IPS-18c (cell line): Measurements from ENCODE around the gene SPA17.

Source experiments
- H3K4me3 ChIP-seq: 2 replicates; pipeline ENCODE4 v1.7.0; 2013; ENCODE audit warnings: low read depth, mild to moderate bottlenecking, low read length, moderate library complexity; ENCODE audit not compliant: insufficient read depth
- H3K9me3 ChIP-seq: one replicate; pipeline ENCODE4 v1.6.1; 2013; ENCODE audit warnings: mild to moderate bottlenecking, low read length, moderate library complexity; ENCODE audit not compliant: control insufficient read depth, insufficient read depth

Gene SPA17

GRCh38 chr11:124656774-124657630 is 16.7 kb upstream of the SPA17 start:
- H3K4me3 ChIP-seq: no peak overlapping the region
- no peaks in the 10 kb centered on the region for H3K9me3 ChIP-seq

GRCh38 chr11:124657904-124658303 is 15.8 kb upstream of the SPA17 start:
- no peaks in the 10 kb centered on the region for H3K9me3 ChIP-seq
- H3K4me3 ChIP-seq: no peak overlapping the region

- Histone ChIP-seq H3K9me3 (no peaks in the 10 kb centered on the region), H3K4me3 (no peak overlapping the region)
Observed at GRCh38 chr11:124658501-124658900, 15.2 kb upstream of the SPA17 start.

- no peaks in the 10 kb centered on the region for H3K9me3 ChIP-seq
Observed at GRCh38 chr11:124658986-124659385, 14.7 kb upstream of the SPA17 start.

GRCh38 chr11:124661553-124661952 is 12.2 kb upstream of the SPA17 start:
- no peak overlapping the region for H3K4me3 ChIP-seq
- H3K9me3 ChIP-seq: no peaks in the 10 kb centered on the region

More at GRCh38 chr11:124658986-124659385, 14.7 kb upstream of the SPA17 start:
- no peak overlapping the region for H3K4me3 ChIP-seq

GRCh38 chr11:124662106-124662505 is 11.6 kb upstream of the SPA17 start:
- Histone ChIP-seq H3K9me3 (no peaks in the 10 kb centered on the region), H3K4me3 (no peak overlapping the region)

- Histone ChIP-seq H3K9me3 (no peaks in the 10 kb centered on the region), H3K4me3 (no peak overlapping the region)
Observed at GRCh38 chr11:124663861-124664260, 9.8 kb upstream of the SPA17 start.

- no peak overlapping the region for H3K4me3 ChIP-seq
Observed at GRCh38 chr11:124667601-124668000, 6.1 kb upstream of the SPA17 start.

GRCh38 chr11:124669193-124669592 is 4.5 kb upstream of the SPA17 start:
- no peak overlapping the region for H3K4me3 ChIP-seq
- H3K9me3 ChIP-seq: no peaks in the 10 kb centered on the region

More at GRCh38 chr11:124667601-124668000, 6.1 kb upstream of the SPA17 start:
- no peaks in the 10 kb centered on the region for H3K9me3 ChIP-seq

GRCh38 chr11:124670732-124671131 is 3.0 kb upstream of the SPA17 start:
- H3K4me3 ChIP-seq: no peak overlapping the region
- H3K9me3 ChIP-seq: no peaks in the 10 kb centered on the region

GRCh38 chr11:124672536-124673215 is 1.0 kb upstream of the SPA17 start:
- H3K9me3 ChIP-seq: no peaks in the 10 kb centered on the region
- H3K4me3 ChIP-seq: peak overlapping the region; percentile 81

- Histone ChIP-seq H3K9me3 (no peaks in the 10 kb centered on the region), H3K4me3 (peak overlapping the region; percentile 81)
Observed at GRCh38 chr11:124674168-124674517, 439 bp downstream of the SPA17 start.

- no peaks in the 10 kb centered on the region for H3K9me3 ChIP-seq
- peak overlapping the region; percentile 81; the same call in 1 of the 2 replicates for H3K4me3 ChIP-seq
Observed at GRCh38 chr11:124674571-124674970, 867 bp downstream of the SPA17 start.

GRCh38 chr11:124676386-124676785 is 2.7 kb downstream of the SPA17 start:
- no peaks in the 10 kb centered on the region for H3K9me3 ChIP-seq

GRCh38 chr11:124678416-124678815 is 4.7 kb downstream of the SPA17 start:
- H3K4me3 ChIP-seq: no peak overlapping the region
- H3K9me3 ChIP-seq: no peaks in the 10 kb centered on the region

More at GRCh38 chr11:124676386-124676785, 2.7 kb downstream of the SPA17 start:
- H3K4me3 ChIP-seq: no peak overlapping the region

- H3K4me3 ChIP-seq: no peak overlapping the region
- no peaks in the 10 kb centered on the region for H3K9me3 ChIP-seq
Observed at GRCh38 chr11:124681421-124681820, 7.7 kb downstream of the SPA17 start.

- Histone ChIP-seq H3K4me3 (no peak overlapping the region), H3K9me3 (no peaks in the 10 kb centered on the region)
Observed at GRCh38 chr11:124682443-124682842, 8.7 kb downstream of the SPA17 start.

GRCh38 chr11:124693142-124693541 is 19.4 kb downstream of the SPA17 start:
- no peaks in the 10 kb centered on the region for H3K9me3 ChIP-seq
- no peak overlapping the region for H3K4me3 ChIP-seq
